ENCODE measurements around the gene ZNF654. TPM values are rescaled to one million over a fixed set of nuclear protein-coding genes. Genes with fewer than 3 reads are reported as not detected.

The ZNF654 gene
- total and polyA plus RNA-seq, 2 of the 13 experiments (the other 11 are each of a cell fraction or from before 2014, with no cell fraction given) = 1.8 to 4.1 TPM

- no peak for TF ChIP-seq ZNF574 (CRISPR knock-in tag; IDR thresholded peaks at IDR 0.05)
- TF ChIP-seq ZBTB43 (CRISPR knock-in tag; conservative IDR thresholded peaks at IDR 0.05) = no peak
- TF ChIP-seq ZNF549 (CRISPR knock-in tag; IDR thresholded peaks at IDR 0.05) = no peak
- TF ChIP-seq ZNF788 (CRISPR knock-in tag; IDR thresholded peaks at IDR 0.05; ENCODE audit: borderline replicate concordance) = no peak
- no peak for TF ChIP-seq ZNF776 (CRISPR knock-in tag; IDR thresholded peaks at IDR 0.05)
- no peak for TF ChIP-seq BRCA1 (CRISPR knock-in tag; IDR thresholded peaks at IDR 0.05)
- no peak for TF ChIP-seq ZKSCAN1 (IDR thresholded peaks at IDR 0.05; ENCODE audit: low read length)
- no peak for TF ChIP-seq NFE2 (CRISPR knock-in tag; IDR thresholded peaks at IDR 0.05)
- TF ChIP-seq ZNF781 (CRISPR knock-in tag; IDR thresholded peaks at IDR 0.05; ENCODE audit: borderline replicate concordance, not compliant biosample characterization) = no peak
- TF ChIP-seq RORA (CRISPR knock-in tag; IDR thresholded peaks at IDR 0.05) = no peak
- TF ChIP-seq ZNF234 (CRISPR knock-in tag; conservative IDR thresholded peaks at IDR 0.05) = no peak
- TF ChIP-seq NR1H2 (CRISPR knock-in tag; IDR thresholded peaks at IDR 0.05; ENCODE audit: borderline replicate concordance, low read depth) = no peak
- TF ChIP-seq MTF2 (CRISPR knock-in tag; IDR thresholded peaks at IDR 0.05; ENCODE audit: borderline replicate concordance) = no peak
- no peak for TF ChIP-seq TEF (CRISPR knock-in tag; IDR thresholded peaks at IDR 0.05)
- peak; percentile 89 for TF ChIP-seq FOSL2 (CRISPR knock-in tag; IDR thresholded peaks at IDR 0.05)
- no peak for TF ChIP-seq HOXA9 (CRISPR knock-in tag; IDR thresholded peaks at IDR 0.05; ENCODE audit: borderline replicate concordance)
- no peak for TF ChIP-seq DDIT3 (CRISPR knock-in tag; IDR thresholded peaks at IDR 0.05)
- TF ChIP-seq SP1 (IDR thresholded peaks at IDR 0.05) = no peak
- TF ChIP-seq SP1 (CRISPR knock-in tag; IDR thresholded peaks at IDR 0.05) = no peak
- no peak for TF ChIP-seq NFIB (CRISPR knock-in tag; IDR thresholded peaks at IDR 0.05; ENCODE audit: borderline replicate concordance)
- TF ChIP-seq RXRA (CRISPR knock-in tag; IDR thresholded peaks at IDR 0.05) = no peak
- TF ChIP-seq ERF (CRISPR knock-in tag; IDR thresholded peaks at IDR 0.05) = no peak
- TF ChIP-seq NR0B2 (CRISPR knock-in tag; IDR thresholded peaks at IDR 0.05) = no peak
Measured at GRCh38 chr3:88189361-88189810, 130.3 kb downstream of the ZNF654 start (continued).

Data from HepG2 (cell line).